Activated CD8-positive, alpha-beta memory T cell treated with anti-CD3 and anti-CD28 coated beads for 48 hours (primary cell): ENCODE results near the gene LAMC3.
"Not testable (repeated sequence)": the region's sequence is repeated elsewhere in the genome, so short reads cannot be mapped to it uniquely, and the experiment has no call there.

Experiments used
- DNase-seq, 3 experiments: peaks; one replicate each; pipeline ENCODE4 v3.0.0-alpha.2; 2020; ENCODE audit warnings: low read depth in 2 of 3, low spot score in 2 of 3

Gene LAMC3

GRCh38 chr9:131115360-131115742, 106.4 kb downstream of the LAMC3 start:
- DNase-seq = not testable (repeated sequence)

GRCh38 chr9:131116281-131117120, 107.5 kb downstream of the LAMC3 start:
- no peak for DNase-seq

GRCh38 chr9:131117121-131117761, 108.3 kb downstream of the LAMC3 start:
- DNase-seq = no peak

GRCh38 chr9:131117762-131118145, 108.8 kb downstream of the LAMC3 start:
- DNase-seq = no peak

DNA sequence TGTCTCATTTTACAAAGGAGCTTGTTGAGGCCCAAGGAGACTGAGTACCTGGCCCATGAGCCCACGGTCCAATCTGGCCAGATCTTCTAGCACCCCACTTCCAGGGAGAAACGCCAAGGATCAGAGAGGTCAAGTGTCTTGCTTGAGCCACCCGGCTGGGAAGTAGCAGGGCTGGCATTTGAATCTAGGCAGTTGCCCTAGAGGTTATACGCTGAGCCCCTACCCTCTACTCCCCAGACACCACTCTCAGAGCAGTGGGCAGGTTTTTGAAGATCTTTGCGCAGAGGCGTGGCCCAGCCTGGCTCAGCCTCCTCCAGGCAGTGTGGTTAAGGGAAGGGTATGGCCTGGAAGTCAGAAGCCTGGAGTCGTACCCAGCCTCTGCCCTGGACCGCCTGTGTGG, 110.6 kb downstream of the LAMC3 start:
- no peak for DNase-seq

GRCh38 chr9:131120620-131121228, 111.8 kb downstream of the LAMC3 start:
- DNase-seq = no peak

DNA sequence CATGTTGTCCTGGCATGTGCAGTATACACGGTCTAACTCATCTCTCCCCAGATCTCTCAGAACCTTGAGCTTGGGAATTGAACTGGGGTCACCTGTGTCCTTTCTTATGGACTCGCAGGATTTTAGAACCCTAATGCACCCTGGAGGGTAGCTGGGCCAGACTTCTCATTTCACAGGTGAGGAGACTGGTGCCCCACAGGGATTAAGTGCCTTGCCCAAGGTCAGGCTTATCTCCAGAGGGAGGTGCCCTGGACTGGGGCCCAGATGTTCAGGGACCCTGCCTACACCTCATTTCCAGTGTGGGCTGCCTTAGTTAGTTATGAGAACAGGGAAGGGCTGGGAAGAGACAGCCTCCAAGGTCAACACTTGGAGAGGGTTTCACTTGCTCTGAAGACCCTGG, 112.4 kb downstream of the LAMC3 start:
- DNase-seq = no peak

DNA sequence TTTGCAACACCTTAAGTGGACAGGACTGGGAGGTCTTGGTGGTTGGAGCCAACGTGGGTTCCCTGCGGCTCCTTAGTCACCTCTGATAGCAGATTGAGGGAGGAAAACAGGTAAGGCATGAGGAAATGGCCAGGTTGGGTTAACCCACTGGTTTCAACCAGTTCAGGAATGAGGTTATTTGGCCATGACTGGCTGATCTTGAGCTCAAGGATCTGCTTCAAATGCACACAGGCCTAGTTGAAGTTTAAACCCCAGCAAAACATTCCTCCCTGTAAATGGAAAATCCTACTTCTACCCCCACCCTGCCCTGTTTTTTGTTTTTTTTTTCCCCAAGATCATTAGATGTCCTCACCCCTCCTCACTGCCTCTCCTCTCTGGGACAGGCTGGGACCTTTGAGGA, 113.2 kb downstream of the LAMC3 start:
- no peak for DNase-seq

DNA sequence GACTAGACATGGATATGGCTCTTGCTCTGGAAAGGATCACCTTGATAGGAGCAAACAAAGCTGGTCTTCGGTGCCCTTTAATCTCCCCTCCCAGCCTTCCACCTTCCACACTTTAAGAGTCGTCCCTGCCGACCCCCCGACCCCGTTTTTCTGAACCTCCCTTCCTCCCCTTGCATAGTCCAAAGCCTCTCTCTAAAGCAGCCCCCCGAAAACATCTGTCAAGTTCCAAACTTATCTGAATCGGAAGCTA, 116.0 kb downstream of the LAMC3 start:
- DNase-seq = peak in 1 of 3 experiments; percentile 5

DNA sequence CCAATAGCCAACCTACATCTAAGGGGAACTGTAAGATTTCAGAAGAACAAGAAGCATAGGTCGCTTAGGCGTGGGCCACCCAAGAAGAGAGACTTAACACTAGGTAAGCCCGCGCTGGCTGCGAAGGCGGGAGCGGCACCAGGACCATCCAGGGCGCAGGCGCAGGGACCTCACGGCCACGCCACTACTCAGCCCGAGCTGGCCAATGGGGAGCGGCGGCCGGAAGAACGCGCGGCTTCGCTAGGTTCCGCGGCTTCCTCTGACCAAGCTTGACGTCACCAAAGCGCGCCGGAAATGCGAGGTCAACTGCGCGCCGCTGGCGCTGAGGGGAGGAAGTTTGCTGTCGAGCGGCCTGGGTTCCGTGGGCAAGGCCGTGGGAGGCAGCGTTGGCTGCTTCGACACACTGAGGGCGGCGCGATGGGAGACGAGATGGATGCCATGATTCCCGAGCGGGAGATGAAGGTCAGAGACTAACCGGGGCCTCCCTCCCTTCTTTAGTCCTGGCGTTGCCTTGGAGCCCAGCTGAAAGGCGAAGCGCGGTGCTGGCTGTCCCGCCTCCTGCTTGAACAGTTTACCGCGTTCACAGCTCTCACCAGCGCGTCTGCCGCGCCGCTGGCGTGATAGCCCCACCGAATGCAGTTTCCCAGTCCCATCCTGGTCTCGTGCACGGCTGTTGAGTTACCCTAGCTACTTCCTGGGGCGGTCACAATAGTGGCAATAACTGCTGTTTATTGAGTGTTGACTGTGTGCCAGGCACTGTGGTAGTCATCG, 116.5 kb downstream of the LAMC3 start, which contains the start of gene NUP214:
Gene NUP214, plus strand, starts transcription at position 299 of the 771 bp plus-strand sequence. Its CDS starts 119 bp downstream, at position 418.
- DNase-seq = peak; percentile 96 to 100 (median 100)

DNA sequence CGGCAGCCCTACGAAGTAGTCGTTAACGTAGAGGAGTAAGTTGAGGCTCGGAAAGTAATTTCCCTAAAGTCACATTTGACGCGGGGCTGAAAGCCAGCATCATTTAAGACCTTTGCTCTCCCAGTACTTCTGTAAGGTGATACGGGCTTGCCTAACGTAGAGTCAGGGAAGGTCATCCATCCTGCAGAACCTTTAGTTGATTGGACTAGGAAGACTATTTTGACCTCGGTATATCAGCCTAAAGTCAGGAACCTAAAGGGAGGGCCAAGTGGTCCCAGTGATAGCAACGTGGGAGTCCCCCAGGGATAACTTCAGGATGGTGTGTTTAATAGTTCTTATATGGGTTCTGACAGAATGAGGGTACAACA, 117.1 kb downstream of the LAMC3 start:
- DNase-seq = no peak

DNA sequence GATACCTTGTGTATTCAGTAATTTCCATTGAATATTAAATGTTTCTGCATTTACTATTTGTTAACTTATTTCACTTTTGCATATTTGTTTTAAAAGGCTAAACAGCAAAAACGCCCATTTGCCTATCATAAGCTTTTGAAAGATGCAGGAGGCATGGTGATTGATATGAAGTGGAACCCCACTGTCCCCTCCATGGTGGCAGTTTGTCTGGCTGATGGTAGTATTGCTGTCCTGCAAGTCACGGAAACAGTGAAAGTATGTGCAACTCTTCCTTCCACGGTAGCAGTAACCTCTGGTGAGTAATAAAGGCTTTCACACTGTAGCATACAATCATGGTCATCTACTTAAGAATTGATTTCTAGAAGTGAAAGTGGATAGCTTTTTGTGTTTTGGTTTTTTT, 120.2 kb downstream of the LAMC3 start:
- no peak for DNase-seq

GRCh38 chr9:131138676-131139075, 129.7 kb downstream of the LAMC3 start:
- no peak for DNase-seq

DNA sequence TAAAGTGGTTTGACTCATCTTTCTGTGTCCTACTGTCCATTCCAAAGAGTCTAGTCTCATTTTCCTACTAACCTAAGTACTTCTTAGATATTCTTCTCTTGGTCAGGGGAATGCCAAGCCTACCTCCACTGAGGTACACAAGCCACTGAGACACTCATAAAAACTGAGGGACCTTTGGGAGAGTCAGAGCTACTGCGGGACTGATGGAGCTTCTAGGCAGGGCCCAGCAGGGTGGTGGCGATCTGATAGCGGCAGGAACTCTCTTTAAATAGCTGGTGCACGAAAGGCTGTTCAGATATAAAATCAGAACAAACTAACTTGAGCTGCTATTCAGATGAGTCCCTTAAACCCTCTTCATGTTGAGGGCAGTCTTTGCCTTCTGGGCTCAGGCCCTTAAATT, 131.1 kb downstream of the LAMC3 start:
- DNase-seq = no peak

- DNase-seq = no peak
Measured at GRCh38 chr9:131140550-131140949, 131.6 kb downstream of the LAMC3 start.

DNA sequence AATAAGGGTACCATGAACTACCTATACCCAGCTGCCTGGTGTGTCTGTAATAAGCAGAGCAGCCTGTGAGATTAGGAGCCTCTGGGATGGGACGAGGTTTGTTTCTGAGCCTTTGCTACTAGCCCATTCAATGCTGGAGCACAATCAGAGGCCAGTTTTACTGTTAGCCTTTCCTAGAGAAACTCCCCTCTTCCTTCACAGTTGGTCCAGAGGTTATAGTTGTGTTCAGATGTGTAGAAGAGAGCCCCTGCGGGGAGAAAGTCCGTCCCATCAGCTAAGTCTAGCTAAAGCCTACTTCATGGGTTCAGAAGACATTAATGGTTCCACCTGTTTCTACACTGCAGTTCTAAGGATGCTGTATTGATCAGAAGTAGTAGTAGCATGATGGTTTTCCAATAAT, 133.2 kb downstream of the LAMC3 start:
- DNase-seq = no peak
